MCF 10A (cell line): ENCODE results near the gene AMBRA1. TPM values are rescaled to one million over a fixed set of nuclear protein-coding genes. Genes with fewer than 3 reads are reported as not detected.

Experiments
- BruUV-seq: library from RNA; stranded (reverse); fragments of 400-500 nt; replicated peaks from 2 replicates; lab custom pipeline; 2021; lab: Mats Ljungman, UMichigan
- CTCF ChIA-PET: fragments of 300-600 bp; sonication (Branson Sonifier 250); formaldehyde crosslinking; extraction: SDS; loops from one replicate; lab custom pipeline; 2021; ENCODE audit warnings: antibody characterized with exemption, inconsistent platforms; lab: Yijun Ruan, JAX
- POLR2A ChIA-PET: fragments of 300-600, 350-650 bp; sonication (Branson Sonifier 250); formaldehyde crosslinking; extraction: SDS; loops from one replicate; lab custom pipeline; 2020; ENCODE audit warnings: antibody characterized with exemption, inconsistent platforms; lab: Yijun Ruan, JAX
- DNase-seq: peaks from one replicate; pipeline ENCODE4 v3.0.0-alpha.2; 2018; ENCODE audit not compliant: unreplicated experiment
- H3K27ac Mint-ChIP-seq: one replicate; pipeline ENCODE4 v1.8.0; 2022; ENCODE audit warnings: mild to moderate bottlenecking, low read depth, mixed read lengths; ENCODE audit not compliant: unreplicated experiment
- H3K27me3 Mint-ChIP-seq: one replicate; pipeline ENCODE4 v1.8.0; 2022; ENCODE audit warnings: mixed read lengths; ENCODE audit not compliant: insufficient read depth, unreplicated experiment
- H3K36me3 Mint-ChIP-seq: one replicate; pipeline ENCODE4 v1.8.0; 2022; ENCODE audit warnings: mild to moderate bottlenecking, moderate library complexity, mixed read lengths; ENCODE audit not compliant: insufficient read depth, unreplicated experiment
- H3K4me1 Mint-ChIP-seq: one replicate; pipeline ENCODE4 v1.8.0; 2022; ENCODE audit warnings: mixed read lengths; ENCODE audit not compliant: insufficient read depth, unreplicated experiment
- H3K4me3 Mint-ChIP-seq: one replicate; pipeline ENCODE4 v1.8.0; 2022; ENCODE audit warnings: mild to moderate bottlenecking, moderate library complexity, mixed read lengths; ENCODE audit not compliant: unreplicated experiment
- H3K9me3 Mint-ChIP-seq: one replicate; pipeline ENCODE4 v1.8.0; 2022; ENCODE audit warnings: mixed read lengths; ENCODE audit not compliant: unreplicated experiment
- intact Hi-C: fragments of 100-400 bp; cut with micrococcal nuclease; formaldehyde crosslinking; loops from 2 replicates; pipeline ENCODE4 v1.14.1; 2022
- total RNA-seq: library from RNA; stranded (reverse); gene quantifications from 2 replicates; pipeline ENCODE4 v1.2.3, GENCODE V29; 2022
- TF ChIP-seq, protein P1 (sequence below): fragments of 200-600 bp; IDR thresholded peaks from one replicate; pipeline ENCODE4 v1.8.0; 2022; ENCODE audit warnings: antibody characterized with exemption, mild to moderate bottlenecking; ENCODE audit not compliant: unreplicated experiment

AMBRA1 gene
- total RNA-seq, 1 experiment from 2014 or later = 19.6 TPM

DNA sequence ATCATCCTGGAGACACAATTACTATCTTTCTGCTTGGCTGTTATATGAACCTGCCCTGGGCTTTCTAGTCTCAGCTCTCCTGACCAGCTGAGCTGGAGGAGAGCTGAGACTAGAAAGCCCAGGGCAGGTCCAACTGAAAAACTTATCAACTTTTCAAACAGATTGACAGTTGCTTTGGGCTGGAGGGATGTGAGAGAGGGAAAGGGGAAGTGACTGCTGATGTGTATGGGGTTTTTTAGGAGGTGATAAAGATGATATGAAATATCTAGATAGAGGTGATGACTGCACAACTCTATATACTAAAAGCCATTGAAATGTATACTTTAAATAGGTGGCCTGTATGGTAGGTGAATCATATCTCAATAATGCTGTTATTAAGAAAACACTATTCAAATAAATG is 142.1 kb downstream of the AMBRA1 start:
- TF ChIP-seq, protein P1, sequence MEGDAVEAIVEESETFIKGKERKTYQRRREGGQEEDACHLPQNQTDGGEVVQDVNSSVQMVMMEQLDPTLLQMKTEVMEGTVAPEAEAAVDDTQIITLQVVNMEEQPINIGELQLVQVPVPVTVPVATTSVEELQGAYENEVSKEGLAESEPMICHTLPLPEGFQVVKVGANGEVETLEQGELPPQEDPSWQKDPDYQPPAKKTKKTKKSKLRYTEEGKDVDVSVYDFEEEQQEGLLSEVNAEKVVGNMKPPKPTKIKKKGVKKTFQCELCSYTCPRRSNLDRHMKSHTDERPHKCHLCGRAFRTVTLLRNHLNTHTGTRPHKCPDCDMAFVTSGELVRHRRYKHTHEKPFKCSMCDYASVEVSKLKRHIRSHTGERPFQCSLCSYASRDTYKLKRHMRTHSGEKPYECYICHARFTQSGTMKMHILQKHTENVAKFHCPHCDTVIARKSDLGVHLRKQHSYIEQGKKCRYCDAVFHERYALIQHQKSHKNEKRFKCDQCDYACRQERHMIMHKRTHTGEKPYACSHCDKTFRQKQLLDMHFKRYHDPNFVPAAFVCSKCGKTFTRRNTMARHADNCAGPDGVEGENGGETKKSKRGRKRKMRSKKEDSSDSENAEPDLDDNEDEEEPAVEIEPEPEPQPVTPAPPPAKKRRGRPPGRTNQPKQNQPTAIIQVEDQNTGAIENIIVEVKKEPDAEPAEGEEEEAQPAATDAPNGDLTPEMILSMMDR = no peak
- Mint-ChIP-seq H3K27me3 (no peaks in the 10 kb centered on the region), H3K27ac (no peak overlapping the region), H3K4me1 (peaks cover 14% of the 10 kb centered on the region), H3K4me3 (no peak overlapping the region), H3K9me3 (no peaks in the 10 kb centered on the region), H3K36me3 (peaks cover 18% of the 10 kb centered on the region)
- DNase-seq = no peak
- POLR2A ChIA-PET = interaction anchor here (0.5 to 1.4 kb wide), 4 partner anchors 10 to 272 kb away, joined by 3 to 6 read pairs (median 3); no protein-coding TSS in a partner anchor
- CTCF ChIA-PET = interaction anchor here (0.5 to 1.4 kb wide), 4 partner anchors 31 to 92 kb away, joined by 3 read pairs; no protein-coding TSS in a partner anchor
- intact Hi-C loops = no loop called here
- BruUV-seq = no TSS peak

DNA sequence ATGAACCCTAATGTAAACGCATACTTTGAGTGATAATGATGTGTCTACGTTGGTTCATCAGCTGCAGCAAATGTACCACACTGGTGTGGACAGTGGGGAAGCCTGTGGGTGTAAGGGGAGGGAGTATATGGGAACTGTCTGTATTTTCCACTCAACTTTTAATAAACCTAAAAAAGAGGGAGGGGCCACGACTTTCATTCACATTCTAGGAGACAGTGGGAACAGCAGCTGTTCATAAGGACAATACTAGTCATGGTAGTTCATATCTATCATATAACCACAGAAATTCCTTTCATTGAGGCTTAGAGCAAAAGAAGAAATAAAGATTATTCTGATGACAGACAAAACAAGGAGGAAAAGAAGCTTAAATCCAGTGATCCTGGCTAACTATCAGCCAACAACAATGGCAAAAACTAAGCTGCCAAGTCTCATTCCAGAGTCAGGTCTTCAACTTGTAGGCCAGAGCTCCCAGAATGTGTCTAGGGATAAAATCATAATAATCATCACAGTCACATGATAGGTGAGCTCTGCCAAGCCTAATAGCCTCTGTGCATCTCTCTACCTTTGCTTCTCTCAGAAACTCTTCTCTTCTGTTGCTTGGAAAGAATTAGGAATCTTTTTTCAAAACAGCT is 142.9 kb downstream of the AMBRA1 start:
- no peak overlapping the region for H3K27ac Mint-ChIP-seq
- H3K9me3 Mint-ChIP-seq = no peaks in the 10 kb centered on the region
- H3K4me3 Mint-ChIP-seq = no peak overlapping the region
- no peak for DNase-seq
- ChIA-PET CTCF (interaction anchor here (1.6 kb wide), 1 partner anchor 78 kb away, joined by 5 read pairs; no protein-coding TSS in a partner anchor), POLR2A (interaction anchor here (0.8 to 1.1 kb wide), 3 partner anchors 9 to 32 kb away, joined by 3 to 6 read pairs (median 3); no protein-coding TSS in a partner anchor)
- intact Hi-C loops = no loop called here
- BruUV-seq = no TSS peak
- TF ChIP-seq, protein P1 = no peak
- H3K36me3 Mint-ChIP-seq = peaks cover 12% of the 10 kb centered on the region
- H3K4me1 Mint-ChIP-seq = peaks cover 14% of the 10 kb centered on the region
- H3K27me3 Mint-ChIP-seq = no peaks in the 10 kb centered on the region

DNA sequence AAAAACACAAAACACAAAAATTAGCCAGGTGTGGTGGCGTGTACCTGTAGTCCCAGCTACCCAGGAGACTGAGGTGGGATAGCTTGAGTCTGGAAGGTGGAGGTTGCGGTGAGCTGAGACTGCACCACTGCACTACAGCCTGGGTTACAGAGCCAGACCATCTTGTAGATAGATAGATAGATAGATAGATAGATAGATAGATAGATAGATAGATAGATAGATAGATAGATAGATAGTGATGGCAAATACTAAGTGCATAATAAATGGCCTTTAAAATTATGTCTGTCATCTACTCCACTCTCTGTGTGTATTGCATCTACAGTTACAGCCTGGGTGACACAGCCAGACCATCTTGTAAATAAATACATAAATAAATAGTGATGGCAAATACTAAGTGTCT is 146.3 kb downstream of the AMBRA1 start:
- H3K4me3 Mint-ChIP-seq = no peak overlapping the region
- POLR2A ChIA-PET = no interaction called here
- intact Hi-C loops = no loop called here
- H3K27ac Mint-ChIP-seq = no peak overlapping the region
- CTCF ChIA-PET = no interaction called here
- peaks cover 10% of the 10 kb centered on the region for H3K36me3 Mint-ChIP-seq
- no peaks in the 10 kb centered on the region for H3K27me3 Mint-ChIP-seq
- TF ChIP-seq, protein P1 = no peak
- peaks cover 10% of the 10 kb centered on the region for H3K4me1 Mint-ChIP-seq
- no peaks in the 10 kb centered on the region for H3K9me3 Mint-ChIP-seq
- no peak for DNase-seq
- BruUV-seq = no TSS peak

DNA sequence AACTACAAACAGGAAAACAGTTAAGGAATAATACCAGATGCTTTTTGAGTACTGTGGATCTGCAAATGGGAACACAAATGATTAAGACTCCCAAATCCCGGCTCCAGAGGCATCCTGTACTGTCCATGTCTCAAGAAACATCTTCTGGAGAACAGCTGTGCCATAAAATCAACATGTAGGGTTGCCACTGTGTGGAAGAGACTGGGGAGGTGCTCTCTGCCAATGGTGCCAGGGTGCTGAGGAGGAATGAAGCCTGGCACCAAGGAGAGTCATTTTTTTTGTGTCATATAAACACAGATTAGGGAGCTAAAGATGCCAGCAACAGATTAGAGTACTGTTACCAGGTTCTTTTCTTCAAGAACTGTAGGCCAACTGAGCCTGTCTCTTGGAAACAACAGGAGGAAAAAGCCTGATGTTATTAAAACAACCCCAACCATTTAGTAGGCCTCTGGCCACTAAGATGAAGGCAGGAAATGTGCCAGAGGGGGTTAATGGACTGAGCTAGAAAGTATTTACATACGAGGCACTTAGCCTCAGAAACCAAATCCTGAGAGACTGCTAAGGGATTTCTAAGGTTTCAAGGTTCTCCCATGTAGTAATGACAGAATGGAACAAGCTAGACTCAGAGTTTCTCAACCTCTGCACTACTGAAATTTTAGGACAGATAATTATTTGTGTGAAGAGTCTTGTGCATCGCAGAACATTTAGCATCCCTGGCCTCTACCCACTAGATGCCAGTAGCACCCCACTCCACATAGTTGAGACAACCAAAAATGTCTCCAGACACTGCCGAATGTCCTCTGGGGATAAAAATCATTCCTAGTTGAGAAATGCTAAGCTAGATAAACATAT is 147.7 kb downstream of the AMBRA1 start:
- no peaks in the 10 kb centered on the region for H3K9me3 Mint-ChIP-seq
- DNase-seq = peak; percentile 5
- BruUV-seq = no TSS peak
- no peak overlapping the region for H3K4me3 Mint-ChIP-seq
- no peaks in the 10 kb centered on the region for H3K27me3 Mint-ChIP-seq
- H3K4me1 Mint-ChIP-seq = peaks cover 5% of the 10 kb centered on the region
- TF ChIP-seq, protein P1 = no peak
- intact Hi-C loops = no loop called here
- CTCF ChIA-PET = interaction anchor here (0.6 to 1.2 kb wide), 5 partner anchors 44 to 132 kb away, joined by 3 read pairs; no protein-coding TSS in a partner anchor
- H3K27ac Mint-ChIP-seq = no peak overlapping the region
- POLR2A ChIA-PET = interaction anchor here (0.6 kb wide), 1 partner anchor 377 kb away, joined by 3 read pairs; no protein-coding TSS in a partner anchor
- peaks cover 24% of the 10 kb centered on the region for H3K36me3 Mint-ChIP-seq
